Measurements from ENCODE around the gene PARP15.

DNA sequence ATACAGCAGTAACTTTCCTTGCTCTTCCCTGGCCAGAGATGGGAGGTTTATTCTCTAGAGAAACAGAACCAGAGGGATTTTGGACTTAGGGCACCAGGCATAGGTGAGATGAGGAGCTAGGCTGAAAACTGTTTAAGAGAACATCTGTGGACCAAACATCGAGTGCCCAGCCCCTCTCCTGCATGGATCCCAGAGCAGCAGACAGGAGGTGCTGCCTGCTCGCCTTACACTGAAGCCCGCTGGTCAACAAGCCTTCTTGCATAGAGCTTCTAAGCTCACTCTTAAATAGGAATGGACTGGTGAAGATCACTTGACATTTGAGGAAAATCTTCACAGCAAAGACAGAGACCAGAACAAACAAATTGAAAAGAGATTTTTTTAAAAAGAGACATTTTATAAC is 41.2 kb downstream of the PARP15 start:
- TF ChIP-seq SUZ12 (IDR thresholded peaks at IDR 0.05; ENCODE audit: extremely low read depth, insufficient read depth, insufficient read length) = no peak
- no peak for TF ChIP-seq ZNF274 (IDR thresholded peaks at IDR 0.05; ENCODE audit: low read depth, low read length)
- no peak for TF ChIP-seq YY1 (IDR thresholded peaks at IDR 0.05; ENCODE audit: insufficient read depth, insufficient read length)

All from NT2/D1 (cell line).